Dedifferentiated amniotic fluid mesenchymal stem cell (primary cell): ENCODE results near the gene PBX1.

ENCODE experiments used
- DNase-seq: peaks from one replicate; pipeline ENCODE4 v3.0.0-alpha.2; 2016; ENCODE audit errors: extremely low spot score

Gene PBX1

GRCh38 chr1:164667600-164667999, 108.6 kb downstream of the PBX1 start:
- DNase-seq, result no peak

GRCh38 chr1:164668491-164669400, 109.8 kb downstream of the PBX1 start:
- no peak for DNase-seq

- DNase-seq, result no peak
These were observed 111.0 kb downstream of the PBX1 start for GRCh38 chr1:164670026-164670425.

DNA sequence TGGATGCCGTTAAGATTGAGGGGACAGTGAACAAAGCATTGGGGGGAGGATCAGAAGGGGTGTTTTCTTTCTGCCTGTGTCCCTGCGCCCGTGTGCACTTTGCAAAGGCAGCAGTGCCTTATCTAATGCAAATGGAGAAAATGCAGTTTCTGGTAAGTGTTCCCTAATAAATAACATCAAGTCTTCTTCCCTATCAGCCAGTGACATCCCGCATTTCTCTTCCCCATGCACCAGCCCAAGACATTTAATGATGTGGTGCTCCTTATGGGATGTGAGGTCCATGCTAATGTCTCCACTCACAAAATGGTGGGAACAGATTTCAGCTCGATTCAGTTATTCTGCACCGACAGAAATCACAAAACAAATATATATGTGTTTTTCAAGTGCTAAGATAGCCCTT, 111.8 kb downstream of the PBX1 start:
- DNase-seq, result no peak

DNA sequence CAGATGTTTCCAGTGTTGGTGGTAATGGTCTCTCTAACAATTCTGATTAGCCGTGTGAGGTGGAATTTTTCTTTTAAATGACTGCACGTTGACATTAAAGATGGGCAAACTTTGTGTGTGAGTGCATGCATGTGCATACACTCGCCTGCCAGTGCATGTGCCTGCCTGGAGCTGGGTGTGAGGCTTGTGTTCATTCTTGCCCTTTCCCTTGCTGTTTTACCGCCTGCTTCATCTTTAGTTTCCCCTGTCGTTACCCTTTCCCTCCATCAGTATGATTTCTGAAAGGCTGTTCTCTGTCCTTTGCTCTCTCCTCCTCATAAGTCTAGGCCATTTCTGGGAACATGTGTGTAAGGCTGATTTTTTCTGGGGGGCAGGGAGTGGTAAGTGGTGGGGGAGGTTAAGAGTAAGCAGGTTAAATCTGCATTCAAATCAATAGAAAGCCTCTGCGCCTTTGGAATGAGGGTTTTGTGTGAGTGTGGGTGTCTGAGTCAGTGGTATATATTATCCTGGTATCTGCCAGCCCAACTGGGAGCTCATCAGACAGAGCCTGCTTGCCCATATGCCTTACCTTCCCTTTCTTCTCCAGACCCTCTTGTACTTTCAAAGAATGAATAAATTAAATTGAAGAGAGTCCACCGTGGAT, 112.5 kb downstream of the PBX1 start:
- DNase-seq, result no peak

- no peak for DNase-seq
These were observed 113.1 kb downstream of the PBX1 start for GRCh38 chr1:164671966-164672571.

DNA sequence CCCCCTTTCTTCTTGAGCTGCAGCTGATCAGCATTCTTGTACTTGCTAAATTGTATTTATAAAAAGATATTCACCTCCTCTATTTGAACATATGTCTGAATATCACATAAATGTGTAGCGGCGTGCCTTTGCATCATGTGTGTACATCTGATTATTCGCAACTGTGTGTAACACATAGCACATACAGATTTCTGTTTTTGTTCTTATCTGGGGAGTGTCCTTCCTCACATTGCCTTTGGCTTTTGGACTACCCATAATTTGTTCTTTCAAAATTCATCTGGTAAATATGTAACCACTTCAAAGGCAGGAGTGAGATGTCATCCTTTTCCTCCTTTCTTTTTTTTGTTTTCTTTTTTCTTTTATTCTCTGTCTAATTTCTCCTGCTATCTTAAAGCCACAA, 113.6 kb downstream of the PBX1 start:
- no peak for DNase-seq

- no peak for DNase-seq
These were observed 114.7 kb downstream of the PBX1 start for GRCh38 chr1:164673584-164674214.

DNA sequence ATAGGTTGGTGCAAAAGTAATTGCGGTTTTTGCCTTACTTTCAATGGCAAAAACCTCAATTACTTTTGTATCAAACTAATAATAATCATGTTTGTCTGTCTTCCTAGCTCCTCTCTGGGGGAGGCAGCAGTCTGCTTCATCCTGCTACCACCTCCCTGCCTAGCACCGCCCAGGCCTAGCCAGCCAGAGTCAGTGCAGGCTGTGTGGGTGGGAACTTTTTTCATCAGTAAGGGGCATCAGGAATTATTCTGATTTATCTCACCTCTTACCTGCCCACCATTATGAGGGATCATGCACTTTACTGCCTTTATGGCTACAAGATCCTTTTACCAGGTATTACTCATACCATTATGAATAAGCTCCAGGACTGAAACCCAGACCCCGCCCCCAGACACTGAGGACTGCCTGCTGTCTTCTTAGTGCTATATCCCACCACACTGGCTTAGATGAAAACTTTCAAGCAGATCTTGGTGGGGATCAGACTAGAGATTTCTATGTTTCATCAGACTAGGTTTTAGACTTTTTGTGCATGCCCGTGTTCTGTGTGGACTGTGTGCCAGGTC, 116.4 kb downstream of the PBX1 start:
- DNase-seq, result no peak

DNA sequence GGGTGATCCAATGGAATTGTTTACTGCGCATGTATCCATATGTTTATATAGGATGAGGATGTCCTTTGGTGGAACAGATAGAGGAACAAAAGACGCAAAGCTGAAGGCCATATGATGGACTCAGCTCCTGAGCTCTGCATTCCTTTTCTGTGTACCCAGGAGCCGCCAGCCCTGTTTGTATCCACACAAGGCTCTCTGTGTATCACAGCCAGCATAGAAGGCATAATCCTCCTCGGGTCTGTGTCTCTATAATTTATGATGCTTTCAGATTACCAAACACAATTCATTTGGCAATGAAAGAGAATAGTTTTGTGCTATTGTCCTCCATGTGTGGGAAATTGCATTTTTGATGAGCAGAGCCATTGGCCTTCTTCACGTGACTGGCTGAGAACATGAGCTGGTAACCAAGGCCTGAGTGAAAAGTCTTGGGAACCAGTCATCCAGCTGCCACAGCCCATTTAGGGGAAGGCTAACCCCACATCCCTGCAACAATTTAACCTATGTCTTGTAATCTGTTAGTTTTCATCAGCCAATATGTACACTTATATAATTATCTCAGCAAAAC, 119.2 kb downstream of the PBX1 start:
- no peak for DNase-seq

GRCh38 chr1:164682570-164682969, 123.6 kb downstream of the PBX1 start:
- DNase-seq, result no peak

DNA sequence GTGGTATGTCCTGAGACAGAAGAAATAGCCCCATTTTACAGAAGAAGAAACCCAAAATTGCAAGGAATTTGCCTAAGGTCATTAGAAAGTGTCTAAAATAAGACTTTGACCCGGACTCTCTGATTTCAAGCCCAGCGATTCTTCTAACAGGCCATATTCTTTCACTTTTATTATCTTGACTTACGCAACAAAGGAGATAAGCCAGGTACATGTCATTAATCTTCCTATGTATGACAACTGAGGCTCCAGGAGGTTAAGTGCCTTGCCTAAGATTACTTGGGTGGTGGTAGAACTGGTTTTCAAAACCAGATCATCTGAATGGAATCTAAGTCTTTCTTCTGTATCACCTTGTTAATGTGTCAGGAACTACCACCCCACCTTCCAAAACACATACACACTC, 124.3 kb downstream of the PBX1 start:
- no peak for DNase-seq

DNA sequence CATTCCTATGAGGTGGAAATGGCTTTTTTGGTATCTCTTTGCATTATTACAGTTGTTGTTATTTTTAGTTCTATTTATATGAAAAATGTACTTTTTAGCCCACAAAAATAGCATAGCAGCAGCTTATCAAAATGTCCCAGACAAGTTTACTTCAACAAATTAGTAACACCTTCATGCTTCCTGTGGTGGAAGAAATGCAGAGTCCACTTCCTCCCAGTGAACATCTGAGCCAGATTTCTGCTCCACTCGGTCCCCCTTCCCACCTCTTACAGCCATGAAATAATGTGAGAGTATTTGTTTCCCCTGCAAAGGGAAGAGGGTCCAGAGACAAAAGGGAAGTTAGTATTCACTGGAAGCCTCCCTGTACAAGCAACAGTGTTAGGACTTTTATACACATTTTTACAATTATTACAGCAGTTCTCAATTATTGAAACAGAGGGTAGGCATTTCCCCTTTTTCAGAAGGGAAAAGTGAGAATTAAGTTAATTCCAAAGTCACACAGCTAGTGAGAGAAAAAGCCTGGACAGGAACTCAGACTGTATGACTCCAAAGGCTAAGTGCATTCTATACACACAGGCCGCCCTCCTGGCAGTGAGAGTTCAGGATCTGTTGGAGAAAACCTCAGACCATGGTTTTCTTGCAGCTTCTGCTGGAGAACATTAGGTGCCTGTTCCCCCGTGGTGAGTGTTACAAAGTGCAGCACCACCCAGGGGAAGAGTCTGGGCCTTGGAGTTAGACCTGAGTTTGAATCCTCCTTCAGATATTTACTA, 126.5 kb downstream of the PBX1 start:
- no peak for DNase-seq

- no peak for DNase-seq
These were observed 128.8 kb downstream of the PBX1 start for GRCh38 chr1:164687777-164688176.

GRCh38 chr1:164688791-164689190, 129.8 kb downstream of the PBX1 start:
- no peak for DNase-seq

DNA sequence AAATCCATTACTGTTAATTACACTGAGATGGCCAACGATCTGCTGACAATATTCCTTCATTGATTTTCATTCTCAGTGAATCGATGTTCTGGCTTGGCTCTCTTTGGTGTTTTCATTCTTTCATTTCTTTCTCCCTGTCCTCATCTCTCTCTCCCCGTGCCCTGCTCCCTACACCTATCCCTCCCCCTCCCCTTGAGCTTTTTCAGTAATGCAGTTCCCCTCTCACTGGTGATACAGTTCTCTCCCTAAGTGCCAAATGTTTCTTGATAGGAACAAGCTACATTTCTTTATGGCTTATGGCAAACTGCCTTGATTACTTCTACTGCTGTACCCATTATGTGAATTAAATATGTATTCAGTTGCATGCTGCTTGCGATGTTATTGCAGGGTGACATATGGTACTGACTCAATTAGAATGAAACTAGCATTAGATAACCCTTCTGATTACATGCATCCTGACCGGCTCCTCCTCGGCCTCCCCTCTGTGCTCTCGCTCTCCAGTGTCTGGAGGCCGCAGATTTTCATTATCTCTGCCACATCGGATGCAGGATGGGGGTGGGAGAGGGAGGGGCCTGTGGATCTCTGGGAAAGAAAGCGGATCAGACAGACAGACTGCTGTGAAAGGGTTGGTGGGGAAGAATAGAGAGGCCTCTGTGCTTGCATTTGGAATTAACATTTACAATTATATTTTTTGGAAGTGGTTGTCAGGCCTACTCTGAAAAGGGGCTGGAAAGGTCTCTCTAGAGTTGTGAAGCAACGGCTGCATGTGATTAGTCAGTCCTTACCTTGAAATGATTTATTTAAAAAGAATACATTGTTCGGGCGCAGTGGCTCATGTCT, 130.9 kb downstream of the PBX1 start:
- no peak for DNase-seq

DNA sequence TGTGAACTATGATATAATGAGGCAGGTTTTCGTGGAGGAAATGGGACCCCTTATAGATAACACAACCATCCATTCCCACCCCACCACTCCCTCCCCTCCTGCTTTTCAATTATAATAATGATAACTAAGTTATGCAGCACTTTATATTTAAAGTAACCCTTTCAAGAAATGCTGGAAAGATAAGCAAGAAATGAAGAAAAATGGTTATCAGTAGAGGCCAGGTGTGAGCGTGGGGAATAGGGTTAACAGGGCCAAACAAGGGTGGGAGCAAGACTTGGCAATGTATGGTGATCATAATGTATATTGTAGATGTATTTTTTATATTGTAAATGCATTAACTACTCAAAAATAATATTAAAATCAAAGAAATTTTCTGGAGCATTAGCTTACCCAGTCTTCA, 133.4 kb downstream of the PBX1 start:
- DNase-seq, result no peak

DNA sequence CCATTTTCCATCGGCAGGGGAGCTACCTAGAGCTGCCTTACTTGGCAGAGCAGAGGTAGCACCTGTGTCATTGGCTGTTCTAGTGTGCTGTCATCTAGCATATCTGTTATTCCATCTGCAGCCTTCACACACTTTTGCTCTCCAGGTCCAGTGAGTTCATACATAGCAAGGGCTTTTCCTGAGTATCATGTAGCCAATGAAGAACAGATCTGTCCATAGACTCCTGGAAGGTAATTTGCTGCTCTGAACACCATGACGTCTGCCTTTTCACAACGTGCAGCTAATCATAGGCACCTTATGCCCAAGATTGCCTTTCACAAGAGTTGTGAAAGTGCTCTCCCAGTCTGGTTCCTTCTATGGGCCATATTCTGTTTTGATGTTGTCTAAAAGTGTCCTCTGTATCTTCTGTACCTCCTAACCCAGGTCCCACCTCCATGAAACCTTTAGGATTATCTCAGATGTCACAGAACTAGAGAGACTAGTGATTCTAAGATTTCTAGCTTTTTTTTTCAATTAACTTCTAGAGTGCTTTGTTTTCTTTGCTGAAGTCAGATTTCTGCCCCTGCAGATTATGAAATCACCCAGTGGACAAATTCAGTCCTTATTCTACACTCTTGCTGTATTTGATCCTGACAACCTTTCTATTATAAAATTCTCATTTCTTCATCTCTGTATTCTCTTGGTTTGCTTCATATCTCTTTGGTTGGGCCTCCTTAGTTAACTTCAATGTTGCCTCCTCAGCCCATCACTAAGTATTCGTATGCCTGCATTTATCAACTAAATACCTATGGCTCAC, 134.8 kb downstream of the PBX1 start:
- no peak for DNase-seq

GRCh38 chr1:164694505-164694904, 135.5 kb downstream of the PBX1 start:
- DNase-seq, result no peak
